Activated CD4-positive, CD25-positive, alpha-beta regulatory T cell treated with anti-CD3 and anti-CD28 coated beads, Interleukin-2, amount 50 U/mL, for 24 hours (primary cell): ENCODE measurements around the gene GTF3C1.

ENCODE experiments used
- ATAC-seq, 2 donors: fragments of 150-1000 bp; cut with Tn5 transposase; one replicate each; pipeline ENCODE4 v1.10.0; 2021; ENCODE audit warnings: mild to moderate bottlenecking in 1 of 2, moderate library complexity in 1 of 2

The GTF3C1 gene

DNA sequence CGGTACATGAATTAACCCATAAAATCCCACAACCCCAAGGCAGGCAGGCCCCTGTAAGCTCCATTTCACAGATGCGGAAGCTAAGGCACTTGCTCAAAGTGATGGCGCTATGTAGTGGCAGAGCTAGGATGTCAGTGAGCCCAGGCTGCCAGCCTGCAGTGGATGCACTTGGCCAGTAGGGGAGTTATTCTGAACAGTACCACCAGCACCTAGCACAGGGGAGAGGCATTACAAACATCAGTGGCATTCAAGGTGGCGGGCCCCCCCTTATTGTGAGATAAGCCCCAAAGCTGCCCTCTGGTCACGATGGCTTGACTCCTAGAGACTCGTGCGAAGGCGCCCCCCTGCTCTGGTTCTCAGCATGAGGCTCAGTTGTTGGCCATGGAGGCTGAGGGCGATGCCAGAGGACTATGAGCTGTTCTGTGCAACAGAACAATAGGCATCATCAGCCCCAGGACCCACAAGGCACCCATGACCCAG lies 33.8 kb downstream of the GTF3C1 start:
- ATAC-seq, result peak in 1 of 2 donors; percentile 64

DNA sequence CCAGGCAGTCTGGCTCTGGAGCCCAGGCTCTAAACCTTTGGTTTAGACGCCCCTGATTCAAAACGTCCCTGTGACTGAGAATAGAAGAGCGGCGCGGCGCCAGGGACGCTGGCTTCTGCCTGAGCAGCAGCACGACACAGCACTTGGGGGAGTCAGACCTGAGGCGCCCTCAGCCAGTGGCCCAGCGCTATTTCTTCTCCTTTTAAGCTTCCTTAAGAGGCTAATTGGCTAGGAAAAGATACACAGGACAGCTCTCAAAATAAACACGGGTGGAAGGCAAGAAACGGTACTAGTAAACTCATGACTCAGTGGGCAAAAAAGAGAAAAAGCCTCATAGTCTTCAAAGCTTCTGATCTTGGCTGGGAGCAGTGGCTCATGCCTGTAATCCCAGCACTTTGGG lies 34.9 kb downstream of the GTF3C1 start:
- ATAC-seq, result no peak

DNA sequence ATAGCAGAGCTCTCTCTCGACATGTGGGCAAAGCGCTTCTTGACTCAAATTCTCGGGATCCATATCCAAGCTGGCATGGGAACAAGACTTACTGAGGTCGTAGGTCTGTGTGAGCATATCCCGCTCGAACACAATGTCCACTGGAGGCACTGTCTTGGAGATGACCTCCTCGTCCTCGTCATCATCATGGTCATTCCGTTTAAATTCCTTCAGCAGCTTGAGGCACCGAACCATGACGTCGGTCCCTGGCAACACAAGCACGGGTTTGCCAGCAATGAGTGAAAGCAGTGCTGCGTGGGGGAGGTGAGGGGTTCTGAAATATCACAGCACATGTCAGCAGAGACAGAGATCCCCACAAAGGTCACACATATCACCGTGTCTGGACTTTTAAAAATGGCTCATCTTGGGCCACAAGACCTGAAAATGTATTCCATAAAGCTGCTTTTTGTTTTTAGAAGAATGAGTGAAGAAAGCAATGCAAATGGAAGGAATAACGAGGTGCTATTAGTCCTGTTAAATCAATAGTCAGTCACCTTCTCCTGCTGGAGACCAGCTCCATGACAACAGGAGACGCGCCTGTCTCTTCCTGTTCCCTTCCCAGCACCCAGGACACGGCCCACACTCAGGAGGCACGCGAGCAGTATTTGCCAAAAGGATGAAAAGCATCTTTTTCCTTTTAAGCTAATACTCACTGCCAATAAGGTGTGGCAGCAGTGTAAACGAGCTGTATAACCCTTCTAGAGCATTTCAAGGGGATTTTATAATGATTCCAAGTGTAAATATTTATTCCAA lies 37.9 kb downstream of the GTF3C1 start:
- ATAC-seq, result no peak

DNA sequence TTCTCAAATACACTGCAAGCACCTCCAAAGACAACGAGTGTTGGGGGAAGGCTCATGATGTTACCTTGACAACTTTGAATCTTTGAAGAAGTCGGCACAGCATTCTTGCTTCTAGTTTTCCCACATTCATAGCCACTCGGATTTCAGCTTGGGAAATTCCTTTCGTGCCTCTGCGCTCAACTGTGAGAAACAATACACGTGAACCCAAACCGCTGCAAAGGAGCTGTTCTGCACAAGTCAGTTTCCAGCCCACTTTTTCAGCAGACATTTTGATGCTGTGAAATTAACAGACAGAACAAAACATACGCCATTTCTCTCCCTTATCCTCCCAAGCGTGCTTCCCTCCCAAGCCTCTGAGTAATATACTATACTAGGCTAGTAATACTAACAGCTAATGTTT lies 41.2 kb downstream of the GTF3C1 start:
- ATAC-seq, result no peak

DNA sequence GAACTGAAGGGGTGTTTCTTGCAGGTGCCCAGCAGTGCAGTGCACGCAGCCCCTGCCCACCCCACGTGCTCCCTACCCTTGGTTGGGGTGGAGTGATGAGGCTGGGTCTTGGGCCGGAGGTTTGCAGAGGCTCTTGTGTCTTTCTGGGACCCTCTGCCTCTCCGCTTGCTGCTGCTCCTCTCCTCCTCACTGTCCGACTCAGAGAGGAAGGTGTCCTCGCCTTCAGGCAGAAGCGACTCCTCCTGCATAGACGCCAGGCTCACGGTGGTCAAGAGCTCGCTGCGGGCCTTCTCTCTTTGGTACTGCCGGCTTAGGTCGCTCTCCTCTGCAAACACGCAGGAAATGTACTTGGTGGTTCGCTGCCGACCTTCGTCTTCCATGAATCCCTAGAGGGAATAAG lies 42.9 kb downstream of the GTF3C1 start:
- ATAC-seq, result no peak

DNA sequence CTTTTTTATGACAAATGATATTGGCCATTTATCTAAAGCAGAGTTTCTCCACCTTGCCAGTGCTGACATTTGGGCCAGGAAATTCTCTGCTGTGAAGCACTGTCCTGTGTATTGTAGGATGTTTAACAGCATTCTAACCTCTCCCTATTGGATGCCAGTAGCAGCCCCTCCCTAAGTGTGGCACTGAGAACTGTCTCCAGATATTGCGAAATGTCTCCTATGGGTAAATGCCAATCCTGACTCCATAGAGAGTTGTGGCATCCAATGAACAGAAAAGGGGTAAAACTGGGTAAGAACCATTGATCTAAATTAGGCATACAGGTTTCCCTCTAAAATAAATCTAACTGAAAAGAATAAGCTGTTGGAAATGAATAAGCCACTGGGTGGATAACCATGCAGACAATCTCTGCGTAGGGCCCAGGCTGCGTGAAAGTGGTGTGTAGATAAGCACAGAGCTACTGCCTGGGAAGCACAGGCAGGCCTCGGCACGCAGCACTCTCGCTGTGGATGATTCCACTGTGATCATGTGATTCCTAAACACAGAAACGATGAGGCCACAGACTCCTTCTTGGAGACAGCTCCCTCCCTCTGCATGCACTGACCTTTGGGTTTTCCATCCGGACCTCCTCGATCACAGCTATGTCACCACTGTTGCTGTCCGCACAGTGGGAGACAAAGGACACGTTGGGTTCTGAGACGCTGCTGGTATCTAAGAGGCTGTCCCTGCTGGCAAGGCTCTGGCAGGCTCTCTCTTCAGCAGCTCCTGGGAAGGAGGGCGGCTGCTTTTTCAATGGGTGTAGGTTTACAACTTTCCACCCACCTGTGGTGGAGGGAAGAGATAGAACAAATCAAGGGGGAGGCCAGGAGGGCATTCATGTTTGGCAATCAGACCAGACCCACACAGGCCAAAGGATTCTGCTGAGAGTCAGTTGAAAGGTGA lies 44.1 kb downstream of the GTF3C1 start:
- no peak for ATAC-seq

DNA sequence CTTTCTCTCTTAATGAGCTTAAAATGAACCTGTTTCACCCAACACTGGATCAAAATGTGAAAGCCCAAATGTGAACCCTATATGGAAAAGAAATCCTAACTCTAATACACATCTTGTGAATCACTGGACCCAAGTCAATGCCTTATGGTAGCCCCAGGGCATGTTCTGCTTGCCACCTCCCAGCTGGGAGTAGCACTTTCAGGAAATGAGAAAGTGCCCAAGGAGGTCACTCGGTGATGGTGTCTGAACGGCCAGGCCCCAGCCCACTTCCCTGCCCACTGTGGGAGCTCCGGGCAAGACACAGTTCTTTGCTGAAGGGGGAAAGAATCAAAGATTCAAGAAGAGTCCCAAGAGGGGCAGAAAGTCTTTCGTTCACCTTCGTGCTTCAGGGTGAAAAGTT lies 46.1 kb downstream of the GTF3C1 start:
- ATAC-seq, result no peak

DNA sequence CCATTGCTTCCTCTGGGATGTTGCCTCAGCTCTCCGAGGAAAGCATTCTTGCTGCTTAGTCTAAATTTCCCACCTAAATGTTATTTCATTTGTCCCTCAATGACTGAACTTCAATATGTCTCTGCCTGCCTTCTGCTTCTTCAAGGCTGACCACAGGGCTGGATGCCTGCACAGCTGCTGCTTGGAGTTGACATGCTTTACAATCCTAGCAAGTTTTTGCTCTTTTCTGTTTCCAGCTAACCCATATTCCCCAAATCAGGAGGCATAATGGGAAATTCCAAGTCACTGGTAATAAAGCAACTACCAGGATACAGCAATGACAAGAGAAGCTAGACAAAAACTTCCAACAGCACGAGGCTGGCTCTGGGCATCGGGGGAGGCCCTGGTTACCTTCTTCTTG lies 48.9 kb downstream of the GTF3C1 start:
- no peak for ATAC-seq

DNA sequence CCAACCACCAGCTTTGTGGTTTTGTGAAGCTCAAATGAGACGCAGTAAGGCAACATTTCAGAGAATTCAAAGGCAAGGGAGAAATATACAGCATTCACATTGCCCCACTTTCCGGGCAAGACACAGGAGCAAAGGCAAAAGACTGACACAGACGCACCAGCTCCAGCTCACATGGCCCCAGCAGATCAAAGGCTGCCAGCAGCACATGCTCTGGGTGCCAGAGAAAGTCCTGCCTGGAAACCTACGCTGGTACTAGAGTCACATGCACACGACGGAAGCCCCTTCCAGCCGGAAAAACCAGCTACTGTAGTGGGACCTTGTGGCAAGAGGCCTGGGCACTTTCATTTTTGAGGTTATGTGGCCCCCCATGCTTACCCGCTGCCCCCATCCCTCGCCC lies 50.1 kb downstream of the GTF3C1 start:
- ATAC-seq, result no peak

DNA sequence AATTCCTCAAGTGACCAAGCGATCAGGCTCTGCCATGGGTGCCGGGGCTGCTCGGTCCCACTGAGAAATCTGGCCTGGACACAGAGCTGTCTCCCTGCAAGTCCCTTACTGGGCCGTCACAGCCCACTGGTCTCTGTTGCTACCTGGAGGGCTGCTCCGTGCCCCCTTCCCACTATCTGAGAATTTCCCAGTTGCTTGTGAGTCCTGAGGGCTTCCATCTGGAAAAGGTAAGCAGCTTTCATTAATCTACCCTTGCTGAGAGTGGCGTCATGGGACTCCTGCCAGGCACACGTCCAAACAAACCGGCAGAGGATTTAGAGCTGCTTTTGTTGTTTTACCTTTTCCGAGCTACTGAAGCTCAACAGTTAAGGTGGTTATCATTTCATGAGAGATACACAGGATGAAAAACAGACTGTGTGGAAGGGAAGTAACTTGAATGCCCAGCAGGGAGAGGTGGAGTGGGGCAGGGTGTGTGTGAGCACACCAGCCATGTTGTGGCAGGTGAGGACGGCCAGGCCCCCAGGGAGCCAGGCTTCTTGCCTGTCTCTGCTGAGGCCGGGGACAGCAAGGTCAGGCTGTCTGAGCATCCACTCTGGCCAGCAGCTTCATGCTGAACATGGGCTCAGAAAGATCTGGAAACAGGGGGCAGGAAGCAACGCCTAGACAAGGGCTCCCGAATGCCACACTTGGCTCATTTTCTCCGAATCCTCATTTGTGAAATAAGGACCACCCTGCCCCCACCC lies 50.6 kb downstream of the GTF3C1 start:
- no peak for ATAC-seq

DNA sequence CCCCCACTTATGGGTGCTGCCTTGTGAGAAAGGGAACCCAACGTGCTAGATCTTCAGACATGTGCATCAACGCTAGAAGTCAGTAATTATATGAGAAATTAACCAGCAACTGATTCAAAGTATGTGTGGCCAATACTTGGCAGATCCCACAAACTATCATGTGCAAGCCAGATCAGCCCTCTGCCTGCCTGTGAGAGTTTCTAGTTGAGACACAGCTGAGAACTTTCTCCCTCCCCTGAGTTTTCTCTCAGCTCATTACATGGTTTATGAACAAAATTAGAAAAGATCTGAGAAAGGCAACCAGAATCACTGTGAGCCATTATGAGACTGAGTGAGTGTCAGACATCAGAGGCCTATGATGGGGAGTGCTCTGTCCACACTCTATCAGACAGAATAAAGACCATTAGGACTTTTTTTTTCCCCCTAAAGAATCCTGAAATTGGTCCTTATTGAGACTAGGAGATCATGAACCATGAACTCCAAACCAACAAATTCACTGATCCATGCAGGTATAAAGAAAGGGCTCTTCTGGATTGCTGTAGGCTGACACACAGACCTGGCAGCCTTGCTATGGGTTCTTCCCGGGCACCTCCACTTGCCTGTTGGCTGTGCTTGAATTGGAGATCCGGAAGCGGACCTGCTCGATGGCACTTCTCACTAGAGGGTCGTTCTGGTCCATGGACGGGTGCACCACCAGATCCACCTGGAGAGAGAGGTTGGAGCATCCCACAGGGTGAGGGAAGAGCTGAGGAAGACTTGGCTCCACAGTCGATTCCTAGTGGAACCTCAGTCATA lies 51.5 kb downstream of the GTF3C1 start:
- no peak for ATAC-seq

DNA sequence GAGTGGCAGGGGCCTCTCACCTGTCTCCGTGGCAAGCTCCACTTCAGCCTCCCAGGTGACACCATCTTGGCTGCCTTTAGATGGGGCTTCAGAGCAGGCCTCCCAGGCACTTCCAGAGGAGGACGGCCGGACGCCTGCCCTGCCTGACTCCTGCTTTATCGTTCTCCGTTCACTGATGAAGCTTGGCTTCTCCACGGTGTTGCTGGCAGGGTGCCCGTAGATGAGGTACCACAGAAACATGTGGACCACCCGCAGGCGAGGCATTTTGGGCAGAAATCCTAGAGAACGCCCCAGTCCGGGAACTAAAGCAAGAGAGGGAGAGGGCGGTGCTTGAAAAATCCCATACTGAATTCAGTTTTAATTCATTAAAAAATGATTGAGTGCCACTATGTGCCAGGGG lies 54.5 kb downstream of the GTF3C1 start:
- ATAC-seq, result no peak

DNA sequence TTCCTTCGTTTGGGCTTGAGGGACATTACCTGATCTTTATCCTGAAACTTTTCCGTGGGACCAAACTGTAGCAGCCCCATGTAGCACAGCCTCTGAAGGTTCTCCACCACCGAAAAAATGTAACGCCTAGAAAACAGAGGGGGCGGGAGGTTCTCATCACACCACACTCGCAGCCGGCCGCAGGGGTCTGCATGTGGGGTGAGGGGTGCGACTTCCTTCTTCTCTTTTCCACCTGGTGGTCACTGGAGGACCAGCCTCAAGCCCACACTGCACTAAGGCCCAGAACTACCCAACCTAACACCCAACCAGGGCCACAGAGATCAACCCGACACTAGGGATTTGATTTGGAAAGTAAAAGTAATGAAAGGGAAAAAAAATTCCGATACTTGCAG lies 57.1 kb downstream of the GTF3C1 start:
- ATAC-seq, result no peak

DNA sequence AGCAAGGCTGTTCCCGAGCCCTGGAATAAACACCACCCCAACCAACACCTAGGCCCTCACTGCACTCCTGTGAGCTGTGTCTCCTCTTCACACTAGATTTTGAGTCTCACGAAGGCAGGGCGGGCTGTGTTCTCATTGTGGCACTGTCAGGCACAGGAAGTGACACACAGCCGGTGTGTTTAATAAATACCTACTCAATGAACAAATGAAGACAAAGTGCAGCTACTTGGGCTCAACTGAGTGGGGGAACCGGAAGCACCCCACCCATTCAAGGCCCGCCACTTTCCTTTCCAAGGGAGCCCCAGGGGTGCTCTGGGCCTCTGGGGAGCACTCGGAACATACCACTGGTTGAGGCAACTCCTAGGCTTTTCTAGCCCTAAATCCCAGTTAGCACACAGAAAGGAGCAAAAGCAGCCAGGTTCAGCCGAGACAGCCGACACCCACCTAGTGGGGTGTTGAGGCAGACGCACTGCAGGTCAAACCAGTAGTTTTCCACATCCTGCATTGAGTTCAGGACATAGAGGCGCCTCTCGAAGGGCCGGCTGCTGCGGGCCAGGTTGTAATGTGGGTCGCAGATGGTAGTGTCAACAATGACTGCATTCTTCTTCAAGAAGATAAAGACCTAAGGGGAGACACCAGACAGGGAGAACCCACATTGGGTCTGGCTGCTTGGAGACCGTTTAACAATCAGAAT lies 57.7 kb downstream of the GTF3C1 start:
- ATAC-seq, result no peak

DNA sequence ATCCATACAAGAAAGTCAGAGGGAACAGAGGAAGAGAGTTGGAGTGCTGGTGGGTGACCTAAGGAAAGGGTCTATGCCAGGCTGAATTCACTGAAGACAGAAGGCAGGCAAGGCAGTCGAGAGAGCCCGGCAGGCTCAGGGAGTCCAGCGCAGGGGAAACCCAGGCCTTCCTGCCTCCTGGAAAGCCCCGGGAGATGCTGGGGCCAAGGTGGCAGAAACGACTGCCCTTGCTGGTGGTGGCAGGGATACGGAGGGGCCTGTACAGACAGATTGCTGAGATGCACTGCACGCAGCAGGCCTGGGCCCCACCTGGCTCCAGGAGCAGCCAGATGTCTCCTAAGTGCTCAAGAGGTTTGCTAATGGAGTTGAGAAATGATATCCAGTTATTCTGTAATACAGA lies 59.8 kb downstream of the GTF3C1 start:
- ATAC-seq, result no peak

DNA sequence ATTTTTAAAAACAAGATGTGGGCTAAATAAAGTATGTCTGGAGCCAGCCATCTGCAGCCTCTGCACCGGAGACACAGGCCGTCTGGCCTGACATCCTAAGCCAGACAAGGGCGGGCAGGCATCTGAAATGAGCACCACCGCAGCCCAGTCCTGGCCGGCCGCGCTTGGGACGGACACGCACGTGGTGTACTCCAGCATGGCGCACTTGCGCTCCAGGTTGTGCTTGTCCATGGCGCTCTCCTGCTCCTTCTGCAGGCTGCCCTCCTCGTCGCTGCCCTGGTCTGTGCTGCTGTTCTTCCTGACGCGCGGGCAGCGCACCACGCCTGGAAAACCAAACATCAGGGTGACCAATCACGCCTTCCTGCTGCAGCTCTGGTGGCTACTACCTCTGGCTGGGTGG lies 60.3 kb downstream of the GTF3C1 start:
- no peak for ATAC-seq

DNA sequence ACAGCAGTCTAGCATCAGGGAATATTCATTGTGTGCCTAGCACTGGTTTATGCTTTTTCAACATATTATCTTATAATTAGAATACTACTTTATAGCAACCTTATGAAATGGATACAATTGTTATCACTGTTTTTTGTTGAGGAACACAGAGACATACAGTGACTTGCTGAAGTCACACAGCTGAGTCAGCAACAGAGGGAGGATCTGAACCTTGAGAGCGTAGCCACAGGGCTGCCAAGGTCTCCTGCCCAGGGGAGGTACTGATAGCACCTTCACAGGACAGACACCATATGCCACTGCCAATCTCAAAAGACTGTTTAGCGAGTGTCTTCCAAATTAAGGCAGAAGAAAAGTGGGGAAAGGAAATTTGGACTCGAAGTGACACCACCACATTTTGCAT lies 63.0 kb downstream of the GTF3C1 start:
- no peak for ATAC-seq

DNA sequence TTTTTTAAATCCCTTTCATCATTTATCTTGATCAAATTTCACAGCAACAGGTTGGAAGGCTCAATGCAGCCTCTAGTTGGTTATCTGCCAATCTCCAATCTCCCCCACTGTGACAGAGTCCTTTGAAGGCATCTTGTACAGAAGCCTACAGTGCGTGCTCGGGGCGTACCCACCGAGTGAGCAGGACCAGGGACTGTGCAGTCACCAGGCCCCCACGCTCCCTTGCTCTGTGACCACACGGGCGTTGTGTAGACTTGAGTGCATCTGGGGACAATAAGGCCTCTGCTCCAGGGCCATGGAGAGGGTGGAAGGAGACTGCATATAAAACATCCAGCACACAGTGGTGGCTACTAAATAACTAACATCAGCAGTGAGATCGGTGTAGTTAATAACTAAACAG lies 63.4 kb downstream of the GTF3C1 start:
- ATAC-seq, result no peak

DNA sequence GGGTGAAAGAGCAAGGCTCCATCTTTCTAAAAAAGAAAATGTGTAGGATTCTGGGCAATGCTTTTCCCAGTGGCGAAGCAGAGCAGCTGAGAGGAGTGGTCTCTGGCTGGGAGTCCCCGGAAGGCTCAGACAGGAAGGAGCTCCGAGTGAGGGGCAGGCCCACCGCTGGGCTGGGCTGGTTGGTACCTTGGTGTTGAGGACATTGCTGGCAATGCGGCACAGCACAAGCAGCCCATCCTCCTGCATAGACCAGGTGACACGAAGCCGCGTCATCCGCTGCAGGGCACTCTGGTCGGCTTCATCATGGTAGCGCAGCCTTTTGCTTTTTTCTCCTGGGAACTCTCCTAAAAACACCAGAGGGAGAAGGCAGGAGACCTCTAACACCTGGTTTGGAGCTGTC lies 63.9 kb downstream of the GTF3C1 start:
- no peak for ATAC-seq

DNA sequence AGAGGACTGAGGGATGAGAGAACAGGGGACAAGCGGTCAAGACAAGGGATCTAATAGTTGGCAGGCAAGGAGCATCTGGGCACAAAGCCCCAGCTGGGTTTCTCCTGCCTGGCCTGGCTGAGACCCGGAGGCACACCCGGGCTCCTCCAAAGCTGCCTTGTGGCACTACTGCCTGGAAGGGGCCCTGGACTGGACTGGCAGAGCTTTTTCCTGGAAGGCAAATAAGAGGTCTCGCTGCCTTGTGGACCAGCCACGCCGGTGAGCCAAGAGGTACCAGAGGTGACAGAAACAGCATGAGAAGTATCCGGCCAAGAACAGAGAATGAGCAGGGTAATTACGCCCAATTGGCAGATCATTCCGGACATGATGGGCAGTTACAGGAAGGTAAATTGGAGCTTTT lies 64.6 kb downstream of the GTF3C1 start:
- ATAC-seq, result no peak

DNA sequence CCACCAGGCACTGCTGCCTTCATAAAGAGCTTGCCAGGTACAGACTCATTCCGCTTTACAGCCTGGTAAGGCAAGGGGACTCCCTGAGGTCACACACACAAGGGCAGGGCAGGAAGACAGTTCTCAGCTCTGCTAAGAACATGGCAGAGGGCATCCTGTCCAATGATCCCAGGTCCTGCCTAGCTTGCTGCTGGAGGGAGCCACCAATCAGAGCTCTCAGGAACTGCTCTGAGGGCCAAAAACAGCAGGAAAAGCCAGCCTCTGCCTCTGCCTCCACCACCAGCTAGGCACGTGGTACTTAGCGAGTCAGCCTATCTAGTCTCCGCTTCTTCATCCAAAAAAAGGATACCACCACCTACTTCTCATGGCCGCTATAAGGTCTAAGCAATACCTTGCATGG lies 66.1 kb downstream of the GTF3C1 start:
- no peak for ATAC-seq

DNA sequence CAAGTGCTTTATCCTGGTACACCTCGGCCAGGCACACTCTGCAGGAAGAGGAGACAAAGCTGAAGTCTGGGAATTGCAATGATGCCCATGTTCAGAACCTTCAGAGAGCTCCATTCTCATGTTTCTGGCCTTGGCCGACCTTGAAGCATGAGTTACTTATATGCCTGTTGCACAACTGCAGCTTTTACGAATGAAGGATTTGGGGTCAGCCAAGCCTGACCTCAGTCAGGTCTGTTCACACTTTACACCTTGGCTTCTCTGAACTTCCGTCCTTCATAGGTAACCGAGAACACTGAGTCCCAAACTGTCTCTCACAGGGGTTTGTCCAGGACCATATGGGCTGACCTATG lies 66.7 kb downstream of the GTF3C1 start:
- ATAC-seq, result no peak
